Thoracic aorta (tissue), 2 donors: ENCODE measurements around the gene NEK5. TPM values are rescaled to one million over a fixed set of nuclear protein-coding genes. Genes with fewer than 3 reads are reported as not detected.

Source experiments
- ATAC-seq: fragments of 150-250 bp; one replicate; pipeline ENCODE4 v1.8.0; 2017; ENCODE audit warnings: low read depth; ENCODE audit not compliant: insufficient number of reproducible peaks, low FRiP score
- DNase-seq: peaks from one replicate; pipeline ENCODE4 v3.0.0-alpha.2; 2020; ENCODE audit warnings: low spot score
- H3K27ac ChIP-seq, 2 donors: fragments of 200-600 bp; sonication (generic); 1 replicate in 1 of 2; 2 replicates in 1 of 2; pipeline ENCODE4 v1.5.1; 2016; ENCODE audit warnings: mild to moderate bottlenecking in 2 of 2, moderate library complexity in 2 of 2
- H3K27me3 ChIP-seq: fragments of 200-600 bp; sonication (generic); replicated peaks from 2 replicates; pipeline ENCODE4 v1.6.0; 2016; ENCODE audit warnings: mild to moderate bottlenecking; ENCODE audit not compliant: insufficient read depth
- H3K36me3 ChIP-seq: fragments of 200-600 bp; sonication (generic); one replicate; pipeline ENCODE4 v1.5.1; 2016
- H3K4me1 ChIP-seq, 2 donors: fragments of 200-600 bp; sonication (generic); 1 replicate in 1 of 2; 2 replicates in 1 of 2; pipeline versions ENCODE4 v1.5.1 to v1.6.0; 2016; ENCODE audit warnings: low read depth in 2 of 2, mild to moderate bottlenecking in 1 of 2; ENCODE audit not compliant: control insufficient read depth in 1 of 2
- H3K4me3 ChIP-seq: fragments of 200-600 bp; sonication (generic); 2 replicates; pipeline ENCODE4 v1.5.1; 2016; ENCODE audit warnings: mild to moderate bottlenecking
- H3K9me3 ChIP-seq: fragments of 200-600 bp; sonication (generic); 2 replicates; pipeline ENCODE4 v1.5.1; 2016
- CTCF ChIP-seq: fragments of 200-600 bp; sonication (generic); IDR thresholded peaks from one replicate; pipeline ENCODE4 v1.5.1; 2019; ENCODE audit warnings: antibody characterized with exemption
- total RNA-seq, 2 donors: library from RNA; depleted of rRNA; stranded (reverse); fragments of >200 nt; gene quantifications; one replicate each; pipeline versions ENCODE4 v1.1.0 to v1.2.3, GENCODE V29; 2016

The NEK5 gene
- total RNA-seq, 2 donors from 2014 or later = 0.27 to 0.28 TPM

GRCh38 chr13:52161181-52161646, 32.3 kb upstream of the NEK5 start:
- DNase-seq = no peak
- Histone ChIP-seq H3K27me3 (no peaks in the 10 kb centered on the region), H3K4me1 (peaks cover 4 to 18% of the 10 kb centered on the region in 2 donors), H3K27ac (no peak overlapping the region), H3K4me3 (no peak overlapping the region), H3K36me3 (no peaks in the 10 kb centered on the region), H3K9me3 (no peaks in the 10 kb centered on the region)
- ATAC-seq = no peak
- TF ChIP-seq CTCF = no peak

- no peak overlapping the region for H3K27ac ChIP-seq
- H3K36me3 ChIP-seq = no peaks in the 10 kb centered on the region
- ATAC-seq = no peak
- DNase-seq = no peak
- no peak for TF ChIP-seq CTCF
- H3K4me3 ChIP-seq = no peak overlapping the region
- peaks cover 4 to 18% of the 10 kb centered on the region in 2 donors for H3K4me1 ChIP-seq
- no peaks in the 10 kb centered on the region for H3K9me3 ChIP-seq
- no peaks in the 10 kb centered on the region for H3K27me3 ChIP-seq
These were observed 31.6 kb upstream of the NEK5 start for GRCh38 chr13:52160506-52160905.

- peak overlapping the region in 1 of 2 donors; percentile 80 for H3K27ac ChIP-seq
- no peak for DNase-seq
These were observed 31.2 kb upstream of the NEK5 start for GRCh38 chr13:52160053-52160452.

GRCh38 chr13:52159159-52159982, 30.5 kb upstream of the NEK5 start, which contains the start of gene NEK3:
Gene NEK3, minus strand, starts transcription at chr13:52159597. Its CDS starts 3,406 bp downstream, at chr13:52156191.
- Histone ChIP-seq H3K27ac (peak within 1 kb of the TSS; percentile 76 to 80), H3K27me3 (no peaks in the 10 kb centered on the region), H3K4me3 (peak within 1 kb of the TSS; percentile 76), H3K36me3 (no peaks in the 10 kb centered on the region), H3K4me1 (peaks cover 4 to 18% of the 10 kb centered on the region in 2 donors), H3K9me3 (no peaks in the 10 kb centered on the region)
- DNase-seq (peak; percentile 17), ATAC-seq (peak; percentile 73)
- no peak for TF ChIP-seq CTCF

More at GRCh38 chr13:52160053-52160452, 31.2 kb upstream of the NEK5 start:
- Histone ChIP-seq H3K4me3 (peak overlapping the region; percentile 76), H3K9me3 (no peaks in the 10 kb centered on the region), H3K27me3 (no peaks in the 10 kb centered on the region), H3K36me3 (no peaks in the 10 kb centered on the region), H3K4me1 (peaks cover 4 to 18% of the 10 kb centered on the region in 2 donors)
- no peak for ATAC-seq
- no peak for TF ChIP-seq CTCF

GRCh38 chr13:52158629-52159158, 29.8 kb upstream of the NEK5 start:
- H3K27ac ChIP-seq = peak overlapping the region; percentile 76 to 80
- no peak for DNase-seq
- no peak for TF ChIP-seq CTCF
- peak; percentile 29 for ATAC-seq
- H3K4me3 ChIP-seq = peak overlapping the region; percentile 76
- H3K9me3 ChIP-seq = no peaks in the 10 kb centered on the region
- peaks cover 4 to 18% of the 10 kb centered on the region in 2 donors for H3K4me1 ChIP-seq
- no peaks in the 10 kb centered on the region for H3K27me3 ChIP-seq
- H3K36me3 ChIP-seq = no peaks in the 10 kb centered on the region
